LNCAP (cell line): ENCODE data around the gene EHBP1.

Experiments used
- TF ChIP-seq, protein P1 (sequence below): fragments of 450-650 bp; IDR thresholded peaks from 2 replicates; pipeline ENCODE4 v1.5.1; 2017; ENCODE audit warnings: mild to moderate bottlenecking

The EHBP1 gene

DNA sequence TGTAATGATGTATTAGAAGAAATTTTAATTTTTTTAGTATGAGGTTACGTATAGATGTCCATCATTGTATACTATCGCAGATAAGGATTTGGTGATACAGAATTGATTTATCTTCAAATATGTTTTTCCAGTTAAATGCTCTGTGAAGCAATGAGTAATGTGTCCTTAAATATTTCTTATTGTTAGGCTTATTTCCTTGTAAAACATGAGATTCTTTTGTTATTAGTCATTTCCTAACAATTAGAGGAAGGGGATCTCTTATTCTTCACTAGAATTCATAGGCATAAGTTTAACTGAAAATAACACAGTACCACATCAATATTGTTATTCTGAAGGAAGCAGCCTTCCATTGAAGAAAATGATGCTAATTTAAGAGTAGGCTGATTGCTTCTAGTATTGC lies 329.7 kb downstream of the EHBP1 start:
- TF ChIP-seq, protein P1, sequence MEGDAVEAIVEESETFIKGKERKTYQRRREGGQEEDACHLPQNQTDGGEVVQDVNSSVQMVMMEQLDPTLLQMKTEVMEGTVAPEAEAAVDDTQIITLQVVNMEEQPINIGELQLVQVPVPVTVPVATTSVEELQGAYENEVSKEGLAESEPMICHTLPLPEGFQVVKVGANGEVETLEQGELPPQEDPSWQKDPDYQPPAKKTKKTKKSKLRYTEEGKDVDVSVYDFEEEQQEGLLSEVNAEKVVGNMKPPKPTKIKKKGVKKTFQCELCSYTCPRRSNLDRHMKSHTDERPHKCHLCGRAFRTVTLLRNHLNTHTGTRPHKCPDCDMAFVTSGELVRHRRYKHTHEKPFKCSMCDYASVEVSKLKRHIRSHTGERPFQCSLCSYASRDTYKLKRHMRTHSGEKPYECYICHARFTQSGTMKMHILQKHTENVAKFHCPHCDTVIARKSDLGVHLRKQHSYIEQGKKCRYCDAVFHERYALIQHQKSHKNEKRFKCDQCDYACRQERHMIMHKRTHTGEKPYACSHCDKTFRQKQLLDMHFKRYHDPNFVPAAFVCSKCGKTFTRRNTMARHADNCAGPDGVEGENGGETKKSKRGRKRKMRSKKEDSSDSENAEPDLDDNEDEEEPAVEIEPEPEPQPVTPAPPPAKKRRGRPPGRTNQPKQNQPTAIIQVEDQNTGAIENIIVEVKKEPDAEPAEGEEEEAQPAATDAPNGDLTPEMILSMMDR = no peak

DNA sequence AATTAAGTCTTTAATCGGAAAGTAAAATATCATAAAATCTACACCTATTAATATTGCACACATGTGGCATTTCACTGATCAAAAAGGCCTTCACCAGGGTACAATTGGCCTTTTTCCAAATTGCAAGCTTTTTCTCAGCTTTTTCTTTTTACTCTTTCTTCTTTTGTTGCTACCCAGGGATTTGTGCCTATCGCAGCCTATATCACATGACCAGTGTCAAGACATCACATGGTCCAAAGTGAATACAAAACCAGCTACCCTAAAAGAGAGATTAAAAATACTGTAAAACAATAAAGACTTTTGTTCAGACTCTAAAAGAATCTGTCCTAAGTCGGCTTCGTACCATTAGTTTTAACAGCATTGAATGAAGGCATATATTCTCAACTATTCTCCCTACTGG lies 330.1 kb downstream of the EHBP1 start:
- TF ChIP-seq, protein P1 = no peak

DNA sequence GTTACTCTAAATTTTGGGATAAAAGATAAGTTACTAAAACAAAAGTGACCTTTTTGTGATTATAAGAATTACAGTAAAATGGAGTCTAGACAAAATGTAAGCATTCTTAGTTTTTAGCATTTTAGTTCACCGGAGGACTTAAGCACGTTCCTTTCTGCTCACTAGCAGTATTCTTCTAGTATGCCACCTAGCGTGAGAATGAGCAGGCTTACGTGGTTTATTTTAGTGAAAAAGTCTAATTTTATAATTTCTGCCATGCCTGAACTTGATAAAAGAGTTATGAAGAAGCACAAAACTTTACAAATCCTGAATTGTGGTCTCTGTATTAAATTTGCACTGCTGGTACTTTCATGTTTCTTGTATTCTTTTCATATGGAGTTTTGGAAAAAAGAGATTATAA lies 332.5 kb downstream of the EHBP1 start:
- TF ChIP-seq, protein P1 = no peak

DNA sequence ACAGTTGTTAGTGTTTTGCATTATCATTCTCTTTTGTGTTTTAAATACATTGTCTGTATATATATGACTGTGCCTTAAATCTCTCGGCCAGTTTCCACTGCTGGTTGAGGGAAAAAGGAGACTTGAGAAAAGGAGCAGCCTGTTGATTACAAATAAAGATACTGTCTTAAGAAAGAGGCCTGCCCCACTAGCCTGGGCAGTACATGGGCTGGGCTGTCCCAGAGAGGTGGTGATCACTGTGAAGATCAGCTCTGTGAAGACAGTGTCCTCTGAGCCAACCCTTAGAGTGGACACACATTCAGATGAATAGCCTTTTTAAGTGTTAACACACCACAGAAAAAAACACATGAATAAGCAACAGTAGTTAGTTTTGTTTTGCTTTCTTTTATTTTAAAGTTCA lies 335.1 kb downstream of the EHBP1 start:
- TF ChIP-seq, protein P1 = no peak

DNA sequence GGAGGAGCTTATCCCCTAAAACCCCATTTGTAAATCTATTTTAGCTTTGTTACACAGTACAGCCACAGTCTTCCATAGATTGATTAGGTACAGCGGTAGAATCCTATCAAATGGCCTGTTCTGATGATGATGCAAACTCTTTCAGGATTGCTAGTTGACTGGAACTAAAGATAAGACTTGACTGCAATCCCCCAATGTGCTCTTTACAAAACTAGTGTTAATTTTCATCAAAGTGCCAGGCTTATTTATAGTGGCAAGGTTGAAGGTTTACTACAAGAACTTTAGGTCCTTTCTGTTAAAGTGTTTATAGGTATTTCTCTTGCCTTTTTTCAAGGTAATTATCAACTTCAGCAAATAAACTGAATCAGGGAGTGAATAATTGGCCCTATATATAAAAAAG lies 336.1 kb downstream of the EHBP1 start:
- TF ChIP-seq, protein P1 = no peak

DNA sequence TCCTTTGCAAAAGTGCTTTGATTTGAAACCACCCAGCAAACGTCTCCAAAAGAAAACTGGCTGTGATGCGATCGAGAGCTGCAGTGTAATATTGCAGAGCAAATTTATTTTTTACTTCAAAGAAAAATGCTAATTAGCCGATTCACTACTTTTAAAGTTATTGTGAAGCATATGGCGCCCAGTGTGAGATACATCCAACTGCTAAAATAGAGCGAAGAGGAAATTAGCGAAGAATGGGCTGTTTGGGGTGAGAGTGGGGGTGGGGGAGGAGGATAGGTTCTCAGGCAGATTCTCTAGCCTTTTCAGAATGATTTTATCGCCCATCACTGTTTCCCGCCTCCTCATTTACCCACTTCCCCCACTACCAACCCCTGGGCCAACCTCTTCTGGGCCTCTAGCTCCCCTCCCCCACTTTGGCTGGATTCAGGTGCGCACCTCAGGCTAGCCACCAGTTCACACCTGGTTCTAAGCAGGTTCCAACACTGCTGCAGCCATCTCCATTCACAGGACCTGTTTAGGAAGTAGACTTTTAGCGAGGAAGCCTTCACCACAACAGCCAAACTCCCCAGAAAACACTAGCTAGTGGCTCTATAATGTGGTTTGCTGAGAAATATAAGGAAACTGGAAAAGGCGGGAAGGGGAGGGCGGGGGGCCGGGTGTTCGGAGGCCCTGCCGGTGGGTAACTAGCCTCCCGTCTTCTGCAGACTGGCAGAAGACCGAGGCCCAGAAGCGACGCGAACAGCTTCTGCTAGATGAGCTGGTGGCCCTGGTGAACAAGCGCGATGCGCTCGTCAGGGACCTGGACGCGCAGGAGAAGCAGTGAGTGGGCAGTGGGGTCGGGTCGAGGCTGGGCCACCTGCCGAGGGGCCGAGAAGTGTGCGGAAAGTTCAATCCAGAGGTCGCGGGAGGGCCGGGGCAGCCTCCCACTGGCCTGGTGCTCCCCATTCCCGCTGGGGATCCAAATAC lies 339.1 kb downstream of the EHBP1 start:
- TF ChIP-seq, protein P1 = no peak

DNA sequence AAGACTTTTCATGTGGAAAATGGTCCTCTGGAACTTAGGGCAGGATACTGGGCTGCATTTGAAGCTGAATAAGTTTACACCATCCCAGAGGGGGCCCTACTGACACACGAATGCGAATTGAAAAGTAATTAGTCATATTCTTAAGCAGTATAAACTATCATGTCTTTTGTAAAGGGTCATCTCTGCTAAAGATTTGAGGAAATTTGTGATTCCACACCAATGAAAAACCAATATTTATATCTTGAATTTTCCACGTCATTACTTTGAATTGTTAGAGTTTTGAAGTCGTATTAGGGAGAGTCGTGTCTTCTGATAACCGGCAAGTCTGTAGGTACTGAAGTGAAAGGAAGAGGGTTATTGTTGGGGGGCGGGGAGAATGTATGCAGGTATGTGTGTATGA lies 341.0 kb downstream of the EHBP1 start:
- TF ChIP-seq, protein P1 = no peak
